A549 (cell line): Measurements from ENCODE around the gene NEXN.

Experiments
- MAX ChIP-seq: IDR thresholded peaks from 2 replicates; pipeline ENCODE4 v1.6.1; 2012
- NR3C1 ChIP-seq: fragments of >200 bp; sonication (Bioruptor Twin); formaldehyde crosslinking; IDR thresholded peaks from 3 replicates; pipeline ENCODE4 v1.6.1; 2017

- no peak for TF ChIP-seq NR3C1
- no peak for TF ChIP-seq MAX
Measured at GRCh38 chr1:77927414-77927813, 39.0 kb downstream of the NEXN start.
